ENCODE measurements around the gene CENPP.

The CENPP gene

GRCh38 chr9:92457576-92457975 is 131.8 kb downstream of the CENPP start:
- TF ChIP-seq EP300 (IDR thresholded peaks at IDR 0.05; ENCODE audit: borderline replicate concordance) = no peak
- TF ChIP-seq NFIC (IDR thresholded peaks at IDR 0.05) = no peak
- TF ChIP-seq YY1 (IDR thresholded peaks at IDR 0.05; ENCODE audit: low read depth) = no peak
- no peak for TF ChIP-seq TEAD4 (IDR thresholded peaks at IDR 0.05)
- TF ChIP-seq USF1 (IDR thresholded peaks at IDR 0.05) = no peak
- TF ChIP-seq EGR1 (IDR thresholded peaks at IDR 0.05) = no peak
- no peak for TF ChIP-seq REST (IDR thresholded peaks at IDR 0.05; ENCODE audit: low read depth)
- no peak for TF ChIP-seq RAD21 (IDR thresholded peaks at IDR 0.05; ENCODE audit: low read depth)
- TF ChIP-seq ZBTB7A (IDR thresholded peaks at IDR 0.05; ENCODE audit: low read depth) = no peak
- no peak for TF ChIP-seq TAF1 (IDR thresholded peaks at IDR 0.05; ENCODE audit: low read depth)
- no peak for TF ChIP-seq TCF12 (IDR thresholded peaks at IDR 0.05; ENCODE audit: low read depth)
- TF ChIP-seq CREB1 (IDR thresholded peaks at IDR 0.05; ENCODE audit: low read depth) = no peak
- TF ChIP-seq CEBPB (IDR thresholded peaks at IDR 0.05) = no peak
- no peak for TF ChIP-seq MAX (IDR thresholded peaks at IDR 0.05)
- no peak for TF ChIP-seq FOXM1 (IDR thresholded peaks at IDR 0.05; ENCODE audit: borderline replicate concordance, low read depth)

GRCh38 chr9:92463387-92463786 is 137.6 kb downstream of the CENPP start:
- TF ChIP-seq YY1 (IDR thresholded peaks at IDR 0.05; ENCODE audit: low read depth) = no peak
- TF ChIP-seq USF1 (IDR thresholded peaks at IDR 0.05) = no peak
- no peak for TF ChIP-seq CEBPB (IDR thresholded peaks at IDR 0.05)
- TF ChIP-seq EP300 (IDR thresholded peaks at IDR 0.05; ENCODE audit: borderline replicate concordance) = no peak
- TF ChIP-seq TEAD4 (IDR thresholded peaks at IDR 0.05) = no peak
- TF ChIP-seq FOXM1 (IDR thresholded peaks at IDR 0.05; ENCODE audit: borderline replicate concordance, low read depth) = no peak
- TF ChIP-seq MAX (IDR thresholded peaks at IDR 0.05) = no peak
- TF ChIP-seq TAF1 (IDR thresholded peaks at IDR 0.05; ENCODE audit: low read depth) = no peak
- no peak for TF ChIP-seq EGR1 (IDR thresholded peaks at IDR 0.05)
- TF ChIP-seq REST (IDR thresholded peaks at IDR 0.05; ENCODE audit: low read depth) = no peak
- TF ChIP-seq RAD21 (IDR thresholded peaks at IDR 0.05; ENCODE audit: low read depth) = no peak
- TF ChIP-seq ZBTB7A (IDR thresholded peaks at IDR 0.05; ENCODE audit: low read depth) = no peak
- no peak for TF ChIP-seq NFIC (IDR thresholded peaks at IDR 0.05)
- no peak for TF ChIP-seq TCF12 (IDR thresholded peaks at IDR 0.05; ENCODE audit: low read depth)
- TF ChIP-seq CREB1 (IDR thresholded peaks at IDR 0.05; ENCODE audit: low read depth) = no peak

GRCh38 chr9:92463984-92464383 is 138.2 kb downstream of the CENPP start:
- TF ChIP-seq NFIC (IDR thresholded peaks at IDR 0.05) = no peak
- TF ChIP-seq EGR1 (IDR thresholded peaks at IDR 0.05) = no peak
- no peak for TF ChIP-seq TEAD4 (IDR thresholded peaks at IDR 0.05)
- TF ChIP-seq TAF1 (IDR thresholded peaks at IDR 0.05; ENCODE audit: low read depth) = no peak
- TF ChIP-seq ZBTB7A (IDR thresholded peaks at IDR 0.05; ENCODE audit: low read depth) = no peak
- TF ChIP-seq RAD21 (IDR thresholded peaks at IDR 0.05; ENCODE audit: low read depth) = no peak
- TF ChIP-seq CREB1 (IDR thresholded peaks at IDR 0.05; ENCODE audit: low read depth) = no peak
- no peak for TF ChIP-seq EP300 (IDR thresholded peaks at IDR 0.05; ENCODE audit: borderline replicate concordance)
- TF ChIP-seq MAX (IDR thresholded peaks at IDR 0.05) = no peak
- TF ChIP-seq USF1 (IDR thresholded peaks at IDR 0.05) = no peak
- no peak for TF ChIP-seq REST (IDR thresholded peaks at IDR 0.05; ENCODE audit: low read depth)

GRCh38 chr9:92467041-92467440 is 141.3 kb downstream of the CENPP start:
- TF ChIP-seq YY1 (IDR thresholded peaks at IDR 0.05; ENCODE audit: low read depth) = no peak
- no peak for TF ChIP-seq EP300 (IDR thresholded peaks at IDR 0.05; ENCODE audit: borderline replicate concordance)
- TF ChIP-seq TCF12 (IDR thresholded peaks at IDR 0.05; ENCODE audit: low read depth) = no peak
- no peak for TF ChIP-seq FOXM1 (IDR thresholded peaks at IDR 0.05; ENCODE audit: borderline replicate concordance, low read depth)
- no peak for TF ChIP-seq TEAD4 (IDR thresholded peaks at IDR 0.05)
- TF ChIP-seq EGR1 (IDR thresholded peaks at IDR 0.05) = no peak
- no peak for TF ChIP-seq NFIC (IDR thresholded peaks at IDR 0.05)
- no peak for TF ChIP-seq TAF1 (IDR thresholded peaks at IDR 0.05; ENCODE audit: low read depth)
- no peak for TF ChIP-seq MAX (IDR thresholded peaks at IDR 0.05)
- no peak for TF ChIP-seq ZBTB7A (IDR thresholded peaks at IDR 0.05; ENCODE audit: low read depth)
- TF ChIP-seq REST (IDR thresholded peaks at IDR 0.05; ENCODE audit: low read depth) = no peak
- TF ChIP-seq RAD21 (IDR thresholded peaks at IDR 0.05; ENCODE audit: low read depth) = no peak
- TF ChIP-seq USF1 (IDR thresholded peaks at IDR 0.05) = no peak
- no peak for TF ChIP-seq CREB1 (IDR thresholded peaks at IDR 0.05; ENCODE audit: low read depth)
- TF ChIP-seq CEBPB (IDR thresholded peaks at IDR 0.05) = no peak

Measured in Ishikawa (cell line).